GOT3 (cell line): ENCODE results near the gene PDE1C.

ENCODE experiments used
- DNase-seq: peaks from one replicate; lab custom pipeline; 2025; ENCODE audit warnings: mixed read lengths; lab: John Stamatoyannopoulos, UW

PDE1C gene

GRCh38 chr7:31991846-31992245 is 78.4 kb downstream of the PDE1C start:
- no peak for DNase-seq

- no peak for DNase-seq
Measured at GRCh38 chr7:31991406-31991805, 78.8 kb downstream of the PDE1C start.

- no peak for DNase-seq
Measured at GRCh38 chr7:31986878-31987518, 83.2 kb downstream of the PDE1C start.

GRCh38 chr7:31982962-31983361 is 87.2 kb downstream of the PDE1C start:
- DNase-seq, result no peak

GRCh38 chr7:31981874-31982390 is 88.3 kb downstream of the PDE1C start:
- no peak for DNase-seq

GRCh38 chr7:31979690-31980330 is 90.4 kb downstream of the PDE1C start:
- no peak for DNase-seq

- DNase-seq, result no peak
Measured at GRCh38 chr7:31975546-31975945, 94.7 kb downstream of the PDE1C start.

- DNase-seq, result no peak
Measured at GRCh38 chr7:31974351-31974750, 95.9 kb downstream of the PDE1C start.

- no peak for DNase-seq
Measured at GRCh38 chr7:31971049-31971667, 99.0 kb downstream of the PDE1C start.

GRCh38 chr7:31970501-31970900 is 99.7 kb downstream of the PDE1C start:
- no peak for DNase-seq

GRCh38 chr7:31963569-31964175 is 106.5 kb downstream of the PDE1C start:
- no peak for DNase-seq

- DNase-seq, result no peak
Measured at GRCh38 chr7:31962246-31962645, 108.0 kb downstream of the PDE1C start.

GRCh38 chr7:31958226-31958625 is 112.0 kb downstream of the PDE1C start:
- no peak for DNase-seq

GRCh38 chr7:31957756-31958155 is 112.5 kb downstream of the PDE1C start:
- DNase-seq, result no peak

GRCh38 chr7:31957090-31957720 is 113.0 kb downstream of the PDE1C start:
- DNase-seq, result no peak

- DNase-seq, result no peak
Measured at GRCh38 chr7:31955641-31956040, 114.6 kb downstream of the PDE1C start.

GRCh38 chr7:31955021-31955420 is 115.2 kb downstream of the PDE1C start:
- DNase-seq, result no peak

- DNase-seq, result no peak
Measured at GRCh38 chr7:31954500-31954899, 115.7 kb downstream of the PDE1C start.

- no peak for DNase-seq
Measured at GRCh38 chr7:31953432-31953831, 116.8 kb downstream of the PDE1C start.

GRCh38 chr7:31950091-31950755 is 120.0 kb downstream of the PDE1C start:
- DNase-seq, result no peak

GRCh38 chr7:31948029-31948428 is 122.2 kb downstream of the PDE1C start:
- no peak for DNase-seq

GRCh38 chr7:31940167-31940566 is 130.0 kb downstream of the PDE1C start:
- DNase-seq, result no peak
